AG10803 (cell line): ENCODE measurements around the gene MED25.
A peak's percentile ranks its signal among the peaks of the same experiment; 100 is the strongest.

ENCODE experiments used
- DNase-seq: peaks from one replicate; pipeline ENCODE4 v3.0.0; 2010; ENCODE audit warnings: low read depth
- H3K4me3 ChIP-seq: 2 replicates; pipeline ENCODE4 v1.5.1; 2011; ENCODE audit warnings: mild to moderate bottlenecking, low read length, control low read depth
- CTCF ChIP-seq: conservative IDR thresholded peaks from 2 replicates; pipeline ENCODE4 v1.5.1; 2011; ENCODE audit warnings: mild to moderate bottlenecking, low read length, control low read depth, inconsistent platforms

Gene MED25

DNA sequence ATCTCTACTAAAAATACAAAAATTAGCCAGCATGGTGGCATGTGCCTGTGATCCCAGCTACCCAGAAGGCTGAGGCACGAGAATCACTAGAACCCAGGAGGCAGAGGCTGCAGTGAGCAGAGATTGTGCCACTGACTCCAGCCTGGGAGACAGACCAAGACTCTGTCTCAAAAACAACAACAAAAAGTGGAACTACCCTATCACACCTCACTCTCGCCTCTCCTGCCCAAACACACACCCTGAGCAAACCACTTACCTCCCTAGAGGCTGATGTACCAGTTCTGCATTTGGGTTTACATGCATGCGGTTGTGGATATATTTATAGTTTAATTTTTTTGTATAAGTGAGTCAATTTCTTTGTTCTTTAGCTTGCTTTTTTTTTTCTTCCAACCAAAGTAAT is 25.2 kb downstream of the MED25 start:
- H3K4me3 ChIP-seq = no peak overlapping the region
- DNase-seq = no peak
- TF ChIP-seq CTCF = no peak

DNA sequence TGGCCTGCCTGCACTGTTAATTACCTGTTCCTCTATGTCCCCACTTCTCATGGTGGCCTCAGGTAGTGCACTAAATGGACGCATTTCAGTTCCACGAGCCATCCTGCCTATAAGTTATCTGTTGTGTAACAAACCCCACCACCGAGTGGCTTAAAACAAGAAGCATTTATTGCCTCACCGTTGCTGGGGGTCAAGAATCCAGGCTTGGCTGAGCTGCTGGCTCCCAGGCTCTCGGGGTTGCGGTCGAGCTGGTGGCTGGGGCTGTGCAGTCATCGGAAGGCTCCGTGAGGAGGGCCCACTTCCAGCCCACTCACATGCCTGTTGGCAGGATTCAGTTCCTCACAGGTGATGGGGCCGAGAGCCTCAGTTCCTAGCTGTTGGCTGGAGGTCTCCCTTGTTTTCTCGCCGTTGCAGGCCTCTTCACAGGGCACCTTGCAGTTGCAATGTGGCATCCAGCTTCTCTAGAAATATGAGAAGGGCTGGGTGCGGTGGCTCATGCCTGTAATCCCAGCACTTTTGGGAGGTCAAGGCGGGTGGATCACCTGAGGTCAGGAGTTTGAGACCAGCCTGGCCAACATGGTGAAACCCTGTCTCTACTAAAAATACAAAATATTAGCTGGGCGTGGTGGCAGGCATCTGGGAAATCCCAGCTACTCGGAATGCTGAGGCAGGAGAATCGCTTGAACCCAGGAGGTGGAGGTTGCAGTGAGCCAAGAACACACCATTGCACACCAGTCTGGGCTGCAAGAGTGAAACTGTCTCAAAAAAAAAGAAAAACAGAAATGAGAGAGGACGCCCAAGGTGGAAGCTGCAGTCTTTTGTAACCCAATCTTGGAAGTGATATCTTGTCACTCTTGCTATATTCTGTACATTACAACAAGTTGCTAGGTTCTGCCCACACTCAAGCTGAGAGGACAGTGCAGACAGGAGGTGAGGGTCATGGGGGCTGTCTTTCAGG is 26.3 kb downstream of the MED25 start:
- no peak overlapping the region for H3K4me3 ChIP-seq
- TF ChIP-seq CTCF = no peak
- DNase-seq = no peak

- DNase-seq = no peak
- TF ChIP-seq CTCF = no peak
These were observed 27.3 kb downstream of the MED25 start for GRCh38 chr19:49845414-49845813.

DNA sequence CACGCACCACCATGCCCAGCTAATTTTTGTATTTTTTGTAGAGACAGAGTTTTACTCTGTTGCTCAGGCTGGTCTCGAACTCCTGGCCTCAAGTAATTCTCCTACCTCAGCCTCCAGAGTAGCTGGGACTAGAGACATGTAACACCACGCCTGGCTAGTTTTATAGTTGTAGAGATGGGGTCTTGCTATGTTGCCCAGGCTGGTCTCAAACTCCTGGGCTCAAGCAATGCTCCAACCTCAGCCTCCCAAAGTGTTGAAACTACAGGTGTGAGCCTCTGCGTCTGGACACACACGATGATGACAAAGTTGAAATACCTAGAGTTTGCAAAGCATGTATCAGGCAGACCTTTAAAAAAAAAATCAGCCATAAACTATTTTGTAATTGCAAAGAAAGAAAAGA is 28.3 kb downstream of the MED25 start:
- H3K4me3 ChIP-seq = no peak overlapping the region
- TF ChIP-seq CTCF = no peak
- DNase-seq = no peak

More at GRCh38 chr19:49845414-49845813, 27.3 kb downstream of the MED25 start:
- H3K4me3 ChIP-seq = no peak overlapping the region

- no peak for TF ChIP-seq CTCF
- H3K4me3 ChIP-seq = no peak overlapping the region
- peak; percentile 82 for DNase-seq
These were observed 29.9 kb downstream of the MED25 start for GRCh38 chr19:49847731-49848696.

- no peak overlapping the region for H3K4me3 ChIP-seq
- no peak for TF ChIP-seq CTCF
- no peak for DNase-seq
These were observed 30.8 kb downstream of the MED25 start for GRCh38 chr19:49848938-49849337.
